CD8-positive, alpha-beta memory T cell (primary cell): ENCODE results near the gene NDRG3. TPM values are rescaled to one million over a fixed set of nuclear protein-coding genes. Genes with fewer than 3 reads are reported as not detected.

Experiments
- CTCF ChIA-PET: fragments of 350-600 bp; sonication (Branson Sonifier 250); formaldehyde crosslinking; loops from one replicate; lab custom pipeline; 2021; ENCODE audit warnings: antibody characterized with exemption; lab: Charles Lee
- POLR2A ChIA-PET: fragments of 350-600 bp; sonication (Branson Sonifier 250); formaldehyde crosslinking; loops from one replicate; lab custom pipeline; 2021; ENCODE audit warnings: antibody characterized with exemption; lab: Charles Lee
- DNase-seq, 5 donors: peaks; one replicate each; pipeline versions ENCODE4 v3.0.0 to v3.0.0-alpha.2; 2020 to 2022; ENCODE audit warnings: mixed read lengths in 1 of 5
- H3K27ac ChIP-seq: one replicate; pipeline ENCODE4 v1.7.0; 2013; ENCODE audit warnings: low read depth, mild to moderate bottlenecking, low read length, moderate library complexity
- H3K27me3 ChIP-seq: 2 replicates; pipeline ENCODE4 v1.7.0; 2013; ENCODE audit warnings: low read length, mild to moderate bottlenecking; ENCODE audit not compliant: insufficient read depth, poor library complexity, severe bottlenecking
- H3K36me3 ChIP-seq: 2 replicates; pipeline ENCODE4 v1.7.0; 2013; ENCODE audit warnings: mild to moderate bottlenecking, low read length, moderate library complexity; ENCODE audit not compliant: insufficient read depth
- H3K4me1 ChIP-seq: 2 replicates; pipeline ENCODE4 v1.7.0; 2013; ENCODE audit warnings: mild to moderate bottlenecking, low read length, moderate library complexity; ENCODE audit not compliant: insufficient read depth
- H3K4me3 ChIP-seq: 2 replicates; pipeline ENCODE4 v1.7.0; 2013; ENCODE audit warnings: mild to moderate bottlenecking, low read length
- H3K9me3 ChIP-seq: 2 replicates; pipeline ENCODE4 v1.7.0; 2013; ENCODE audit warnings: mild to moderate bottlenecking, low read length
- H3K27ac Mint-ChIP-seq, 8 donors: one replicate each; pipeline ENCODE4 v1.8.0; 2020 to 2021; ENCODE audit warnings: mixed read lengths in 8 of 8, mild to moderate bottlenecking in 6 of 8, inconsistent platforms in 3 of 8, moderate library complexity in 3 of 8
- H3K27me3 Mint-ChIP-seq, 2 donors: one replicate each; pipeline ENCODE4 v1.8.0; 2020 to 2021; ENCODE audit warnings: mixed read lengths in 2 of 2, mild to moderate bottlenecking in 1 of 2, moderate library complexity in 1 of 2
- H3K36me3 Mint-ChIP-seq, 3 donors: one replicate each; pipeline ENCODE4 v1.8.0; 2020 to 2021; ENCODE audit warnings: mixed read lengths in 3 of 3, inconsistent platforms in 1 of 3, mild to moderate bottlenecking in 1 of 3
- H3K4me1 Mint-ChIP-seq, 3 donors: one replicate each; pipeline ENCODE4 v1.8.0; 2020 to 2021; ENCODE audit warnings: mixed read lengths in 3 of 3, inconsistent platforms in 1 of 3, mild to moderate bottlenecking in 1 of 3
- H3K4me3 Mint-ChIP-seq, 7 donors: one replicate each; pipeline ENCODE4 v1.8.0; 2020 to 2021; ENCODE audit warnings: mixed read lengths in 7 of 7, mild to moderate bottlenecking in 6 of 7, moderate library complexity in 4 of 7, inconsistent platforms in 2 of 7
- H3K9me3 Mint-ChIP-seq, 5 donors: one replicate each; pipeline ENCODE4 v1.8.0; 2020 to 2022; ENCODE audit warnings: mixed read lengths in 5 of 5, mild to moderate bottlenecking in 3 of 5, moderate library complexity in 2 of 5, inconsistent platforms in 1 of 5
- polyA plus RNA-seq: library from polyadenylated mRNA; unstranded; fragments of 300-500 nt; fragmentation: Illumina TruSeq; gene quantifications from one replicate; pipeline ENCODE4 v1.2.3, GENCODE V29; 2021
- total RNA-seq, 2 experiments: library from RNA; stranded (reverse); gene quantifications; one replicate each; pipeline ENCODE4 v1.2.3, GENCODE V29; 2021

NDRG3 gene
- total and polyA plus RNA-seq, 3 experiments from 2014 or later = 19.9 to 49.8 (median 20.3) TPM

- Mint-ChIP-seq H3K4me3 (peak overlapping the region; percentile 97 to 99 (median 98)), H3K4me1 (peaks cover 23 to 45% (median 34%) of the 10 kb centered on the region in 3 donors), H3K27ac (peak overlapping the region; percentile 96 to 99 (median 97)), H3K9me3 (no peaks in the 10 kb centered on the region), H3K36me3 (peaks cover 0 to 53% (median 0%) of the 10 kb centered on the region in 3 donors), H3K27me3 (peaks cover 0 to 1% of the 10 kb centered on the region in 2 donors)
- ChIA-PET POLR2A (interaction anchor here (0.6 to 3.3 kb wide), 17 partner anchors 9 to 1971 kb away, joined by 3 to 49 read pairs (median 4); partner anchors contain the start of genes SLA2 and TGIF2), CTCF (interaction anchor here (0.6 to 3.9 kb wide), 25 partner anchors 8 to 289 kb away, joined by 3 to 59 read pairs (median 5); partner anchors contain the start of genes SLA2 and TGIF2)
- Histone ChIP-seq H3K27me3 (no peaks in the 10 kb centered on the region), H3K36me3 (peaks cover 21% of the 10 kb centered on the region), H3K27ac (peak overlapping the region; percentile 88), H3K9me3 (no peaks in the 10 kb centered on the region), H3K4me3 (peak overlapping the region; percentile 65), H3K4me1 (peaks cover 27% of the 10 kb centered on the region)
- DNase-seq = no peak
Measured at GRCh38 chr20:36606158-36607066, 139.5 kb downstream of the NDRG3 start.

- POLR2A ChIA-PET = interaction anchor here (0.6 to 3.3 kb wide), 18 partner anchors 8 to 143 kb away, joined by 3 to 49 read pairs (median 5); partner anchors contain the start of genes SLA2 and TGIF2
Measured at GRCh38 chr20:36605399-36606157, 140.3 kb downstream of the NDRG3 start, which contains the start of gene RAB5IF. Gene RAB5IF, plus strand, starts transcription at chr20:36605779. Its CDS starts 173 bp downstream, at chr20:36605952.

GRCh38 chr20:36604952-36605398, 140.9 kb downstream of the NDRG3 start:
- Mint-ChIP-seq H3K27me3 (peaks cover 0 to 1% of the 10 kb centered on the region in 2 donors), H3K27ac (peak overlapping the region; percentile 93 to 98 (median 97)), H3K36me3 (peaks cover 0 to 40% (median 0%) of the 10 kb centered on the region in 3 donors)

More at GRCh38 chr20:36605399-36606157, 140.3 kb downstream of the NDRG3 start, which contains the start of gene RAB5IF:
- Histone ChIP-seq H3K27me3 (no peaks in the 10 kb centered on the region), H3K27ac (peak within 1 kb of the TSS; percentile 88), H3K4me3 (peak within 1 kb of the TSS; percentile 65), H3K9me3 (no peaks in the 10 kb centered on the region), H3K4me1 (peaks cover 27% of the 10 kb centered on the region), H3K36me3 (peaks cover 19% of the 10 kb centered on the region)
- Mint-ChIP-seq H3K27ac (peak within 1 kb of the TSS; percentile 97 to 99 (median 98)), H3K4me3 (peak within 1 kb of the TSS; percentile 97 to 99 (median 98)), H3K4me1 (peaks cover 23 to 43% (median 34%) of the 10 kb centered on the region in 3 donors), H3K36me3 (peaks cover 0 to 46% (median 0%) of the 10 kb centered on the region in 3 donors), H3K9me3 (no peaks in the 10 kb centered on the region), H3K27me3 (peaks cover 0 to 1% of the 10 kb centered on the region in 2 donors)
- peak; percentile 98 to 100 (median 99) for DNase-seq
- CTCF ChIA-PET = interaction anchor here (0.6 to 3.9 kb wide), 28 partner anchors 9 to 288 kb away, joined by 3 to 59 read pairs (median 5); partner anchors contain the start of genes NDRG3, SLA2 and TGIF2

More at GRCh38 chr20:36604952-36605398, 140.9 kb downstream of the NDRG3 start:
- Histone ChIP-seq H3K27ac (peak overlapping the region; percentile 87), H3K9me3 (no peaks in the 10 kb centered on the region), H3K36me3 (peaks cover 19% of the 10 kb centered on the region), H3K4me3 (peak overlapping the region; percentile 49), H3K4me1 (peaks cover 27% of the 10 kb centered on the region), H3K27me3 (no peaks in the 10 kb centered on the region)
- H3K4me3 Mint-ChIP-seq = peak overlapping the region; percentile 97 to 99 (median 98)
- peak in 3 of 5 donors; percentile 44 to 72 (median 51) for DNase-seq
- peaks cover 23 to 42% (median 35%) of the 10 kb centered on the region in 3 donors for H3K4me1 Mint-ChIP-seq
- ChIA-PET POLR2A (interaction anchor here (0.9 to 3.3 kb wide), 10 partner anchors 10 to 128 kb away, joined by 3 to 49 read pairs (median 8); partner anchors contain the start of genes SLA2 and TGIF2), CTCF (interaction anchor here (0.7 to 3.9 kb wide), 22 partner anchors 9 to 231 kb away, joined by 3 to 59 read pairs (median 6); partner anchors contain the start of genes NDRG3, SLA2 and TGIF2)
- H3K9me3 Mint-ChIP-seq = no peaks in the 10 kb centered on the region

Other genes with a start within 250 kb of the NDRG3 start
- gene MYL9, start 204.6 kb downstream of the NDRG3 start, total RNA-seq = not detected
- gene MYL9, start 204.6 kb downstream of the NDRG3 start, polyA plus RNA-seq = not detected
- 10 to 100 TPM; 46.1 to 49.8 TPM for gene TGIF2, start 172.5 kb downstream of the NDRG3 start, total RNA-seq
- gene TGIF2, start 172.5 kb downstream of the NDRG3 start, polyA plus RNA-seq = 24.6 TPM
- 100 to 1,000 TPM; 159 to 173 TPM for gene RAB5IF, start 140.3 kb downstream of the NDRG3 start, total RNA-seq
- gene RAB5IF, start 140.3 kb downstream of the NDRG3 start, polyA plus RNA-seq = 180 TPM
- 10 to 100 TPM; 47.8 to 51.2 TPM for gene SLA2, start 99.9 kb downstream of the NDRG3 start, total RNA-seq
- 15.0 TPM for gene SLA2, start 99.9 kb downstream of the NDRG3 start, polyA plus RNA-seq
- 10 to 100 TPM; 23.1 to 24.7 TPM for gene DSN1, start 27.7 kb upstream of the NDRG3 start, total RNA-seq
- gene DSN1, start 27.7 kb upstream of the NDRG3 start, polyA plus RNA-seq = 6.7 TPM
- not detected for gene TLDC2, start 130.0 kb upstream of the NDRG3 start, total RNA-seq
- 0.29 TPM for gene TLDC2, start 130.0 kb upstream of the NDRG3 start, polyA plus RNA-seq
- 10 to 100 TPM; 53.6 to 55.7 TPM for gene SAMHD1, start 205.6 kb upstream of the NDRG3 start, total RNA-seq
- gene SAMHD1, start 205.6 kb upstream of the NDRG3 start, polyA plus RNA-seq = 252 TPM